Stimulated activated naive CD8-positive, alpha-beta T cell treated with anti-CD3 and anti-CD28 coated beads, Interleukin-15, Interleukin-2, amounts not matched to agents 100 U/mL and 50 U/mL, for 24 hours (primary cell): ENCODE data around the gene HMGA1.

Source experiments
- ATAC-seq: fragments of 150-1000 bp; cut with Tn5 transposase; one replicate; pipeline ENCODE4 v1.10.0; 2021
- DNase-seq: peaks from one replicate; pipeline ENCODE4 v3.0.0; 2021

HMGA1 gene

DNA sequence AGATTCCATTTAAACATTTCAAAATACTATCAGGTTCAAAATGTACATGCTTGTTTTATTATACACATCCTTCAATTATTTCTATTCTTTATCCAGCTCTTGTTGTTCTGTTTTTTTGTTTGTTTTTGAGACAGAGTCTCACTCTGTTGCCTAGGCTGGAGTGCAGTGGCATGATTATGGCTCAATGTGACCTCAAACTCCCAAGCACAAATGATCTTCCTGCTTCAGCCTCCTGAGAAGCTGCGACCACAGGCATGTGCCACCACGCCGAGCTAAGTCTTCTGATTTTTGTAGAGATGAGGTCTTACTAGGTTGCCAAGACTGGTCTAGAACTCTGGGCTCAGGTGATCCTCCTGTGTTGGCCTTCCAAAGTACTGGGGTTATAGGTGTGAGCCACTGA, 56.3 kb downstream of the HMGA1 start:
- DNase-seq (no peak), ATAC-seq (no peak)

DNA sequence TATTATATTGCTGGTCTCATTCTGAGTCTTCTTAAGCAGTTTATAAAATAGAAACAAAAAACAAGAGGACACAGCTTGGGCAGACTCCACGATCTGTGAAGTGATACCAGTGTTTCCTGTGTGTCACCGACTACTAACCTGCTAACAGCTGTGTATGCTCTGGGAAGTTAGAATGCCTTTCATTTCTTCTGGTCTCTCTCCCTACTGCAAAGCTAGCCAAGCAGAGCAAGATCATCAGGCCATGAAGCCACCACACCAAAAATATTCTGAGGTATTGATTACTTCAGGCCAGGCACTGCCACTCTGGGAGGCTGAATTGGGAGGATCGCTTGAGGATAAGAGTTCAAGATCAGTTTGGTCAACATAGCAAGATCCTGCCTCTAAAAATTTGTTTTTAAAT, 59.0 kb downstream of the HMGA1 start:
- DNase-seq (no peak), ATAC-seq (peak; percentile 86)
